Measurements from ENCODE around the gene TLK1.

Gene TLK1

DNA sequence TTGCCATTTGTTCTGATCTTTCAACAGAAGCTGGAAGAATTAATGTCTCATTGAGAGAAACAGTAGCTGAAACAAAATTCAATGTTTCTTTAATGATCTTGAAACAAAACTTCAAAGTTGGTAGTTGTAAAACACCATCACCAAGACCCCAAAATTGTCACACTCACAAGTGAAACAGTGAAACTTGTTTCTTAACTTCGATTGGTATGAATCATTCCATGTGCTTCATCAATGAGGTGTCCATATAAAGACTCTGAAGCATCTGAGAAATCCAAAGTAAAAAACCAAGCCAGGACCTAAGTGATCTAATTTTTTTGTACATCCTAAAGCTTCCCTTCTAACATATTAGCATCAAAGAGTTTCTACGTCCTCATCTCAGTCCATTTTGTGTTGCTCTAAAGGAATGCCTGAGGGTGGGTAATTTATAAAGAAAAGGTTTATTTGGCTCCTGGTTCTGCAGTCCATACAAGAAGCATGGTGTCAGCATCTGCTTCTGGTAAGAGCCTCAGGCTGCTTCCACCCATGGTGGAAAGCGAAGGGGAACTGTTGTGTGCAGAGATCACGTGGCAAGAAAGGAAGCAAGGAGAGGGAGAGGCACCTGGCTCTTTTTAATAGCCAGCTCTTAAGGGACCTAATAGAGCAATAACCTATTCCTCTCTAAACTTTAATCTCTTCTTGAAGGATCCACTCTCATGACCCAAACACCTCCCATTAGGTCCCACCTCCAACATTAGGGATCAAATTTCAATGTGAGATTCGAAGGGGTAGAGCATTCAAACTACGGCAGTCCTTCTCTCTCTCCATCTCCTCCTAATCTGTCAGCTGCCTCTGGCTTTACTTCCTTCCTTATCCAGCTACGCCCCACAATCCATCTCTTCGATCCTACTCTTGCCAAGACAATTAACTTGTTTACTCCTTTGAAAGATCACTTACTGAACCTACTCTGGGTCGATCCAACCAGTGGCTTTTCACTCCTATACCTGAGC, 20.7 kb upstream of the TLK1 start:
- no peak for DNase-seq (ENCODE audit: low read depth)
- TF ChIP-seq, protein P1, sequence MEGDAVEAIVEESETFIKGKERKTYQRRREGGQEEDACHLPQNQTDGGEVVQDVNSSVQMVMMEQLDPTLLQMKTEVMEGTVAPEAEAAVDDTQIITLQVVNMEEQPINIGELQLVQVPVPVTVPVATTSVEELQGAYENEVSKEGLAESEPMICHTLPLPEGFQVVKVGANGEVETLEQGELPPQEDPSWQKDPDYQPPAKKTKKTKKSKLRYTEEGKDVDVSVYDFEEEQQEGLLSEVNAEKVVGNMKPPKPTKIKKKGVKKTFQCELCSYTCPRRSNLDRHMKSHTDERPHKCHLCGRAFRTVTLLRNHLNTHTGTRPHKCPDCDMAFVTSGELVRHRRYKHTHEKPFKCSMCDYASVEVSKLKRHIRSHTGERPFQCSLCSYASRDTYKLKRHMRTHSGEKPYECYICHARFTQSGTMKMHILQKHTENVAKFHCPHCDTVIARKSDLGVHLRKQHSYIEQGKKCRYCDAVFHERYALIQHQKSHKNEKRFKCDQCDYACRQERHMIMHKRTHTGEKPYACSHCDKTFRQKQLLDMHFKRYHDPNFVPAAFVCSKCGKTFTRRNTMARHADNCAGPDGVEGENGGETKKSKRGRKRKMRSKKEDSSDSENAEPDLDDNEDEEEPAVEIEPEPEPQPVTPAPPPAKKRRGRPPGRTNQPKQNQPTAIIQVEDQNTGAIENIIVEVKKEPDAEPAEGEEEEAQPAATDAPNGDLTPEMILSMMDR (IDR thresholded peaks at IDR 0.05; ENCODE audit: low read depth, low read length, missing control alignments), result no peak
- no peak overlapping the region for H3K4me3 ChIP-seq (ENCODE audit: low read depth, low read length)

DNA sequence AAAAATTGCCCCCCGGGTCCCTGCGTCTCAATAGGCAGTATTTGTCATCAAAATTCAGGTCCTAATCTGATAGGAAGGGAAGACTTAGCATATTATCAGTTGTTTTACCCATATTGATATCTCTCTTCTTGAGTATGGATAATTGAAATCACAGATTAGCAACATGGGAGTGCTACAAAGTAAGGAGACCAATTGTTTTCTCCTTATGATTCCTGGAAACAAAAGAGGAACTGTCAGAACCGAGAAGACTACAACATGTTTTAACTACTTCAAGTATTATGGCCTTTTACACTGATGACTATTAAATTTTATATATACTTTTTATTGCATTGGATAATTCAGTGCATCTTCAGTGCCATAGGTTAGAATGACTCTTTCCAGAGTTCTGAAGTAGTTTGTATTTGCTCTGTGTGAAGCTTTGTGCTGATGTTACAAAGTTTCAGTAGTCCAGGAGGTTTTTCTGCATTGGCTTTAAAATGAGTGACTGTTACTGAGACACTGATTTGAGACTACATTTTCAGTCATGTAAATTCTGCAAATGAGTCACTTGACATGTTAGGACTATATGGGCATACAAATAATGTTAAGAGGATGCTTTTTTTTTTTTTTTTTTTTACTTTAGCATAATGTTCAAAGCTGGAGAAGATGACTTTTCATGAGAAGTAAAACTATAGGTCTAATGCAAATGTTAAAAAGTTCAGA, 19.7 kb upstream of the TLK1 start:
- DNase-seq (ENCODE audit: low read depth), result no peak
- TF ChIP-seq, protein P1 (IDR thresholded peaks at IDR 0.05; ENCODE audit: low read depth, low read length, missing control alignments), result no peak
- H3K4me3 ChIP-seq (ENCODE audit: low read depth, low read length), result no peak overlapping the region

DNA sequence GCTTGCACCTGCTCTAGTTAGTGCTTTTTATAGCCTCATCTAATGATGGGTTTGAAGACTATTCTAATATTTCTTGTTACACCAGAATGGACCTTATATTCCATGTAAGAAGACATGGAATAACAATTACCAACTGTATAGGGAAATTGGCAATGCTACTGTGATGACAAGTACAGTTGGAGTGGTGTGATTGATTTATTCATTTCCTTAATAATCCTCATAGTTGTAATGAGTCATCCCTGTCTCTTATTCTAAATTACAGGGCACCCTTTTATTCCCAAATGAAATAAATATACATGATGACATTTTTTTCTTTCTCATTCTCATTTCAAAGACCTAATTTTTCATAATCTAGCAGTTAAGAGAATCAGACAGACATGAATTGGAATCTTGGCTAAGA, 18.3 kb upstream of the TLK1 start:
- H3K4me3 ChIP-seq (ENCODE audit: low read depth, low read length), result no peak overlapping the region
- TF ChIP-seq, protein P1 (IDR thresholded peaks at IDR 0.05; ENCODE audit: low read depth, low read length, missing control alignments), result no peak
- no peak for DNase-seq (ENCODE audit: low read depth)

DNA sequence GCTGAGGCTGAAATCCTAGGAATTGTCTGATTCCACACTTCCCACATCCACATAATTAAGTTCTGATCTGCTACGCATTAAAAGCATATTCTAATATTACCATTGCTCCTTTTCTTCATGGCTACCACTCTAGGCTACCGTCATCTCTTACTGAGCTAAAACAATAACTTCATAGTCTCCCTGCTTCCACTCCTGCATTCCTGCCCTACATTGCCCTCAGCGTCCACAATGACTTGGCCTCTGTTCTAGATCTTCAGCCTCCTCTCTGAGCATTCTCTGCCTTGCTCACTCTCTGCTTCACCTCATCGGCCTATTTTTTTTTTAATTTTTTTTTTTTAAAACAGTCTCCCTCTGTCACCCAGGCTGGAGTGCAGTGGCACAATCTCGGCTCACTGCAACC, 15.8 kb upstream of the TLK1 start:
- no peak for DNase-seq (ENCODE audit: low read depth)
- H3K4me3 ChIP-seq (ENCODE audit: low read depth, low read length), result no peak overlapping the region
- TF ChIP-seq, protein P1 (IDR thresholded peaks at IDR 0.05; ENCODE audit: low read depth, low read length, missing control alignments), result no peak

DNA sequence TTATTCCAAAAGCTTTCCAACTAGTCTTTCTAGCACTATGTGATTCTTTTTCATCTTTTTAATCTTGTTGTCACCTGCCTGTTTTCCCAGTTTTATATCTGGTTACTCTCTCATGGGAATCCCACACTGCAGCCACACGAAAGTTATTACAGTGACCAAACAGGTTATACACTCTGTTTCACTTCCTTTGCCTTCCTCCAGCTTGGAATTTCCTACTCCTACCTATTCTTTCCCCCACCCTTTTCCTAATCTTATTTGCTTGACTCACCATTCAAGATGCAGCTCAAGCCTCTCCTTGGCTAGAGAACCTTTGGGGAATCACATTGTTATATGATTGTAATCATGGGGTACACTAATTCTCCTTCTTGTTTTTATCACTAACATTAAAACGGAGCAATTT, 13.4 kb upstream of the TLK1 start:
- TF ChIP-seq, protein P1 (IDR thresholded peaks at IDR 0.05; ENCODE audit: low read depth, low read length, missing control alignments), result no peak
- no peak for DNase-seq (ENCODE audit: low read depth)
- no peak overlapping the region for H3K4me3 ChIP-seq (ENCODE audit: low read depth, low read length)

DNA sequence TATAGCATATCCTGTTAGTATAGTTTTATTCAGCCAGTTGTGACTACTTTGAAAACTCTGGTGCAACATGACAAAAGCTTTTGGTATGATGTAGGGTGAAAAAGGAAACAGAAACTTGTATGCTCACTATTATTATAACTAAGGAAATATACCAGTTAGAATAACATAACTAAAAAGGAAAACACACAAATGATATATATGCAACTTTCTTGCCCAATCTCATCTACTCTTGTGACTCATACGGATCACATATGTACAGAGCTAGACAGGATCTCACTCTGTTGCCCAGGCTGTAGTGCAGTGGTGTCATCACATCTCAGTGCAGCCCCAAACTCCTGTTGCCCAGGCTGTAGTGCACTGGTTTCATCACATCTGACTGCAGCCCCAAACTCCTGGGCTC, 12.4 kb upstream of the TLK1 start:
- no peak for DNase-seq (ENCODE audit: low read depth)
- TF ChIP-seq, protein P1 (IDR thresholded peaks at IDR 0.05; ENCODE audit: low read depth, low read length, missing control alignments), result no peak
- H3K4me3 ChIP-seq (ENCODE audit: low read depth, low read length), result no peak overlapping the region
